H7 (cell line): ENCODE measurements around the gene RARG. TPM values are rescaled to one million over a fixed set of nuclear protein-coding genes. Genes with fewer than 3 reads are reported as not detected.

Source experiments
- DNase-seq: peaks from one replicate; pipeline ENCODE4 v3.0.0; 2012
- H3K27me3 ChIP-seq: 2 replicates; pipeline ENCODE4 v1.6.0; 2011; ENCODE audit warnings: mild to moderate bottlenecking, low read length; ENCODE audit not compliant: control insufficient read depth, insufficient read depth
- H3K36me3 ChIP-seq: replicated peaks from 2 replicates; pipeline ENCODE4 v1.5.1; 2011; ENCODE audit warnings: low read length; ENCODE audit not compliant: control insufficient read depth, insufficient read depth
- H3K4me3 ChIP-seq: 2 replicates; pipeline ENCODE4 v1.5.1; 2011; ENCODE audit warnings: low read depth, mild to moderate bottlenecking, control low read depth, low read length, moderate library complexity; ENCODE audit not compliant: insufficient read depth
- total RNA-seq: library from RNA; depleted of rRNA; stranded (reverse); fragments of >200 nt; shearing (Covaris generic); gene quantifications from 2 replicates; pipeline ENCODE4 v1.2.3, GENCODE V29; 2014

Gene RARG
- total RNA-seq, 1 experiment from 2014 or later: 50.1 TPM

DNA sequence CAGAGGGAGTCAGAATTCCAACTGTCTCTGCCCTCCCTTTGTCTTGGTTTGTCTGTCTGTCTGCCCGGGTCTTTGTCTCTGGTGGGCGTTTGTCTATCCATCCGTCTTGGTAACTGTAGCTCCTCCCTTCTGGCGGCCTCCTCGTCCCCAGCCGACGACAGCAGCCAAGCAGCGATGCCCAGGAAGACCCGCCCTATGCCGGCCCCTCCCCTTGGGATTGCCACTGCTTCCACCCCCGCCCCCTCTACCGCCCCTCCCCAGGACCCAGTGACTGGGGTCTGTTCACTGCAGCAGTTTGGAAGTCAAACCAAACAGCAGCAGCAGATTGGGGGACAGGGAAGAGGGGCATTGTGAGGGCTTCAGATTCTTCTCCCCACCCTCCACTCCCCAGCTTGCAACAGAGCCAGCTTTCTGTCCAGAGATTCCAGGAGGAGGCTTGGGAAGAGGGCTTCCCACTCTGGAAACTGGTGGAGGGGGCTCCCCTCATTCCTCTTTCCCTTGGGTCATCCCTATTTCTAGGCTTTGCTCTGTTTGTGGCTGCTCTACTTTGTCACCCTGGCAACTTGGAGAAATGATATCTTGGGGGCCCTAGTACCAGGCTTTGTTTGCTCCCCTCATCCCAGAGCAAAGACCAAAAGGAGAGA lies 2.4 kb upstream of the RARG start:
- Histone ChIP-seq H3K27me3 (peaks cover 7% of the 10 kb centered on the region), H3K4me3 (peak overlapping the region; percentile 15; the same call in 1 of the 2 replicates), H3K36me3 (no peaks in the 10 kb centered on the region)
- DNase-seq: peak; percentile 91

DNA sequence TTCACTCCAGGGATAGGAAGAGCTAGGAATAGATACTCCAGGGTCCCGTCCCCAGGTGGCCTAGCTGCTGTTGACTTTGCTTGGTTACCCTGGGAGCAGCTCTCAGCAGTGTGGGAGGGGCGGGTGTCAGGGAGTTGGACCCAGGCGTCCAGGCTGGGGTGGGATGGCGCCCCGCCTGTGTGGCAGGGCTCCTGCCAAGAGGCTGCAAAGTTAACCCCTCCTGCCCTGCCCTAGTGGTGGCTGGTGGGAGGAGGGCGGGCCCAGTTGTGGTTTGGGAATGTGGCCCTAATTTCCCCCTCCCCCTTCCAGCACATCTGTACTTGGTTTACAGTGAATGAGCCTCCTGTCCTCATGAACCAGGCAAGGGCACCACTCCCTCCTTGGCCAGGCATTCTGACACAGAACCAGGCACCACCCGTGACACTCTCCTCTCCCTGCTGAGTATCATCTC lies 1.7 kb upstream of the RARG start:
- H3K36me3 ChIP-seq: no peaks in the 10 kb centered on the region
- peak; percentile 76 for DNase-seq
- H3K27me3 ChIP-seq: peaks cover 7% of the 10 kb centered on the region
- H3K4me3 ChIP-seq: no peak overlapping the region

DNA sequence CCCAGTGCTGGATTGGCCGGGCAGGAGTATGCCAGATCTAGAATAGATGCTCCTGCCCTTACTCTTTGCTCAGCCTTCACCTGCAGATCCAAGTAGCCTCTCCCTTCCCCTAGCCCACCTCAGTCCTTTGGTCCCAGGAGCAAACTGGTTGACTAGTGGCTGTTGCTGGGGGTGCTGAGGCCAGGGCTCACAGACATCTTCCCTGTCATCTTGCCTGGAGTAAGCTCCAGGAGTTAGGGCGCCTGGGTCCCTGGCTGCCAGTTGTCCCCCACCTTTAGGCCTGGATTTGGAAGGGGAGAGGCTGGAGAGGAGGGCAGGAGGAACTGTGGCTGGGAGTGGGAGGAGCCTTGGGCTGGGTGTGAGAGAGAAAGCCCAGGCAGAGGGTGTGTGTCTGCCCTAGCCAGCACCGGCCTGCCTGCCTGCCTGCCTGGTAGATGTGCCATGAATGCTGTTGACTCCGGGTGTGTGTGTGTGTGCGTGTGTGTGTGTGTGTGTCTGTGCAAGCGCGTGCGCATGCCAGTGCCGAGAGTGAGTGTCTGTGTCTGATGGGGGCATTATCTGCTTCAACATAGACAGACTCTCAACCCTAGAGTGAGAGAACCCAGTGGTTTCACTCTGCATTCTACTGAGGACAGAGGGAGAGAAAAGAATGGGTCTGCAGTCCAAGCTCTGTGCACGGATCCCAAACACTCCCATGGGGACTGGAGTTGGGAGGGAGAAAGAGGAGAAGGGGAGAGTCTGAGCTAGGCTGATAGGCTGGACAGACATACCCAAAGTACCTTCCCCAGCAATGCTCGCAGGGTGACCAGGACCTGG lies 845 bp upstream of the RARG start:
- peak overlapping the region; percentile 64 for H3K4me3 ChIP-seq
- peaks cover 7% of the 10 kb centered on the region for H3K27me3 ChIP-seq
- no peaks in the 10 kb centered on the region for H3K36me3 ChIP-seq
- peak; percentile 86 for DNase-seq

DNA sequence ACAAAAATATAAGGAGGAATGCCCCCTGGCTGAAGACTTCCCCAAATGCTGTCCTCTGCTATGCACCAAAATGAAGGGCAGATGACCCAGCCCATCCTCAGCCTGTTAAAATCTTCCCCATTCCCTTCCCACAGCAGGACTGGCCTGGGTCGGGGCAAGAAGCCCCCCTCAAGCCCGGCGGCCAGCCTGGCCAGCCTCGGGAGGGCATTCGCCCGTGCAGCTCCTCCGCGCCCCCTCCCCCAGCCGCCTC lies 413 bp downstream of the RARG start:
- no peaks in the 10 kb centered on the region for H3K36me3 ChIP-seq
- peak overlapping the region; percentile 64 for H3K4me3 ChIP-seq
- peaks cover 7% of the 10 kb centered on the region for H3K27me3 ChIP-seq
- DNase-seq: no peak

DNA sequence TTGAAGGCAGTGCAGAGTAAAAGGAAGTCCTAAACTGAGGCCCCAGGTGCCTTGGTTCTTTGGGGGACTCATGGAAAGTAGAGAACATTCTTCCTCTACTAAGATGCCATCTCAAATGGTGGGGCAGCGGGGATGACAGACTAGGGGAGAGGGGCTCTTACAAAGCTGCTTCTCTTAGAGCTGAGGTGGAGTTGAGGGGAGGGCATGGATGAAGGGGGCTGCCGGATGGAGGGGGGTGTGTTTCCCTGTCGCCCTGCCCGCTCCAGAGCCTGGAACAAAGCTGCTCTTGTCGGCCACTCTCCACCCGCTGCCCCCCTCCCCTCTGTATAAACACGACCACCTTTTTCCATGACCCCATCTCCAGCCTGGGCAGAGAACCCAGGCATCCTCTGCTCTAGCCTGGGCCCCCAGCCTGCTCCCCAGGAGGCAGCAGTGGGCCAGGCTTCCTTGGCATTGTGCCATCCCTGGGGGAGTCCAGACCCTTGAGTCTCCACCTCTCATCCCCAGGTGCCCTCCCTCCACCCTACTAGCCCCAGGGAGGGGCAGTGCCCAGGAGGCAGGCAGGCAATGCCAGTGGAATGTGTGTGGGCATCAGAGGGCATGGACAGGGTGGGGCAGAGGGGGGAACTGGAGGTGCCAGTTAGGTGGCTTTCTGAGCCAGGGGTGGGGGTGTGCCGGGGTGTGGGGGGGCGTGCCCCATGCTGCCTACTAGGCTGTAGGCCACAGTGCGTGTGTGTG lies 1.7 kb downstream of the RARG start:
- Histone ChIP-seq H3K4me3 (no peak overlapping the region), H3K36me3 (no peaks in the 10 kb centered on the region; the same call in 1 of the 2 replicates), H3K27me3 (peaks cover 7% of the 10 kb centered on the region)
- peak; percentile 42 for DNase-seq

DNA sequence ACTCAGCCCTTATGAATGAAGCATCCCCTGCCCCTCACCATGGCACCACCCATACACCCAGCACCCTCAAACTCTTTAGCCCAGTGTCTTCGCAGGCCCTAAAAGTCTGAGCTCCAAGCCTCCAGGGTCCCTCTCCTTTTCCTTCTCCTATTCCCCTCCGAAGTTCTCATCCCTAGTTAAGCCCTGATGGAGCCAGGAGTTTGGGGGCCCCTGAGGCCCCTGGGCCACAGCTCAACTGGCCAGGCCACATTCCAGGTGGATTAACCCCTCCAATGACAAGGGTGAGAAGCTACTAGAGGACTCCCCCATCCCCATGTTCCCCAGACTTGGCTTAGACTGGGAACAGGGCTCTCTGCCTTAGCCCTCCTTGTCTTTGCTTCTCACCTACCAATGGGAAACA lies 2.6 kb downstream of the RARG start:
- DNase-seq: peak; percentile 24
- H3K4me3 ChIP-seq: no peak overlapping the region
- H3K27me3 ChIP-seq: peaks cover 7% of the 10 kb centered on the region
- H3K36me3 ChIP-seq: no peaks in the 10 kb centered on the region; the same call in 1 of the 2 replicates

DNA sequence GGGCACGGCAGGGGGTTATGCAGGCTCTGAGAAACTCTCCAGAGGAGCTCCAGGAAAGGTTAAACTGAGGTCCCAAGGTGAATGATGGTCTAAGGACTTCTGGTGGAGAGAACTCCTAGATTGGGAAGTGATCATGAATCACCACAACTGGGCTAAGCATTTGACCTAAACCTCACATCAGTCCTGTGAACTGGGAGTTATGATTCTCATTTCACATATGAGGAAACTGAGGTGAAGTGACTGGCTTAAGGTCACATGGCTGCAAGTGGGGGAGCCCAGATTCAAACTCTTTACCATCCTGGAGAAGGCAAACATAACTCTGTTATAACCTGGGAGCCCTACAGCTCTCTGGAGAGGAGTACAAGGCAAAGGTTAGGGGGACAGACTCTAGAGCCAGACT lies 4.2 kb downstream of the RARG start:
- no peak for DNase-seq
- H3K4me3 ChIP-seq: no peak overlapping the region
- no peaks in the 10 kb centered on the region; the same call in 1 of the 2 replicates for H3K36me3 ChIP-seq
- peaks cover 10% of the 10 kb centered on the region for H3K27me3 ChIP-seq

DNA sequence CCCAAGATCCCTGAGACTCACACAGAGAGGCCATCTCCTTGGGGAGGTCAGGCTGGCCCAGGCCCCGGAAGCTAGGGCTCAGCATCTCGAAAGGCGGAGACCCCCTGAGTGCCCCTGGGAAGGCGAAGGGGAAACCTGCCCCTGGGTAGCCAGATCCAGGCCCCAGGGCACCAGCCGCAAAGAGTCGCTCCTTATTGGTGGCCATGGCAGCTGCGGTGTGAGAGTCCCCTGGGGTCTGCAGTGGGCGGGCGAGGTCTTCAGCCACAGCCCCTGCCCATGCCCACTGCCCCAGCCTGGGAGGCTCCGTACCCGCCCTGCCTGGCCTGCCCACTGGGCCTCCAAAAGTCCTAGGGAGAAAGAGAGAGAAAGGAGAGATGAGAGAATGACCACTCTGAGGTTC lies 4.7 kb downstream of the RARG start:
- H3K4me3 ChIP-seq: no peak overlapping the region
- peaks cover 10% of the 10 kb centered on the region for H3K27me3 ChIP-seq
- H3K36me3 ChIP-seq: no peaks in the 10 kb centered on the region; the same call in 1 of the 2 replicates
- DNase-seq: peak; percentile 19

DNA sequence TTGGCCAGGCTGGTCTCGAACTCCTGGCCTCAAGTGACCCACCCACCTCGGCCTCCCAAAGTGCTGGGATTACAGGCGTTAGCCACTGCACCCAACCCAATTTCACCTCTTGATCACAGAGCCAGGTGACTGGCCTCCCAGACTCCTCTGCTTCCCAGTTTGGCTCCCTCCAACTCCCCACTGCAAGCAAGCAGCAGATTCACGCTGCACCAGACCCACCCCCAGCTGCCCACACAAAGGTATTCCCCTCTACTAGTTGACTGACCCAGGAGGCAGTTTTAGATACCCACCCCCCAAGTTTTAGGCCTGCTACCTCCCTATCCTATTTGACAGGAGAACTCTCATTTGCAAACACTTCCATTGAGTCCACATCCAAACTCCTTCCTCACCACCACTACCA lies 5.2 kb downstream of the RARG start:
- H3K27me3 ChIP-seq: peaks cover 10% of the 10 kb centered on the region

DNA sequence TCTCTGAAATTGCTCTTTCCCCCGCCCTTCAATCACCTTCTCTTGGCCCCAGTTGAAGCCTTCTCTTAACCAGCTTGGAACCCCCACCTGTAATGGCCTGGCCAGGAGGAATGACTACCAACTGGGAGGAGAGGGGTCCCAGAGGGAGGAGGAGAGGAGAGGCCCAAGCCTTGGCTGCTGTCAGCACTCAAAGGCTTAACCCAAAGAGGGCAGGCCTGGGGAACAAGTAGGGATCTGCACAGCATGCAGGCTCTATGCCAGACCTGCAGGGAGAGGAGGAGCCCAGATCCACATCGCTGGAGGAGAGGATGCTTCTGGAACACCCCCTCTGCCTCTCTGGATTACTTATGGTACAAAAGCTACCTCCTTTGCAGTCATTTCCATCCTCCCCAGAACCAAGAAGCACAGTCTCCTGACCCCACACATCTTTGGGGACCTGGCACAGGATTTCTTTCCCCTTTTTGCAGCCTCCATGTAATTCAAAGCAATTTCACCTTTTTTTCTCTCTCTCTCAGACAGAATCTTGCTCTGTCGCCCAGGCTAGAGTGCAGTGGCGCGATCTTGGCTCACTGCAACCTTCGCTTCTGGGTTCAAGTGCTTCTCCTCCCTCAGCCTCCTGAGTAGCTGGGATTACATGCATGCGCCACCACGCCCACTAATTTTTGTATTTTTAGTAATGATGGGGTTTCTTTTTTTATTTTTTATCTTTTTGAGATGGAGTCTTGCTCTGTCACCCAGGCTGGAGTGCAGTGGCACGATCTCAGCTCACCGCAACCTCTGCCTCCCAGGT lies 6.2 kb downstream of the RARG start:
- DNase-seq: peak; percentile 66
- no peaks in the 10 kb centered on the region; the same call in 1 of the 2 replicates for H3K36me3 ChIP-seq
- H3K27me3 ChIP-seq: peaks cover 4% of the 10 kb centered on the region
- no peak overlapping the region for H3K4me3 ChIP-seq

More for the DNA sequence above, 5.2 kb downstream of the RARG start:
- H3K4me3 ChIP-seq: no peak overlapping the region
- no peaks in the 10 kb centered on the region; the same call in 1 of the 2 replicates for H3K36me3 ChIP-seq
- no peak for DNase-seq

DNA sequence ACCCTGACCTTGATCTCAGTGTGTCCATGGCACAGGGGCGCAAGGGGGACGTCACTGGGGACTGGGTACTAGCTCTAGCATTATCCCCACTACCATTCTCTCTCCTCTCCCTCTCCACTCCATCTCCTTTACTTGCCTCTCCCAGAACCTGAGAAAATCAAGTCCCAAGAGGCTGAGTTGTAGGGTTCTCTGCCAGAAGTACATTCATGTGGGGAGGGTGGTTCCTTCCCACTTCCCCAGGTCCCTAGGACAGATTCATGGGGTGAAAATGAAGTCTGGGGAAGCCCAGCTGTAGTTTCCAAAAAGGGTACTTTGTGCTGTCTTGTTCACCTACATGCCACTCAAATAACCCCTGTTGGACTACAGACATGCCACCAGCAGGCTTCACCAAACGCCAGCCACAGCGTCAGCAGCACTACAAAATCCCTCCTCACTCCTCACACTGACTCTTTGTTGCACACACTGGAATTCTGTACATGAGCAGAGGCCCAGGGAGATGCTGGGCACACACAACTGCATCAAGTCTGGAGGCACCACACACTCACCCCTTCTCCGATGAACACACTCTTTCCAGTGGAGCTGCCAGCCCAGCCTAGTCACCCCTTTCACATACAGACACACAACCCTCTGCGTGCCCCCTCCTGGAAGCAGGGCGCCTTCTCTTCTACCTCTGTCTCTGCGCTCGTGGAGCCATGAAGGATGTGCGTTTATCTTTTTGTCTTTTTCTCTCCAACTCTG lies 6.9 kb downstream of the RARG start:
- Histone ChIP-seq H3K4me3 (no peak overlapping the region), H3K36me3 (no peaks in the 10 kb centered on the region; the same call in 1 of the 2 replicates), H3K27me3 (peaks cover 4% of the 10 kb centered on the region)
- DNase-seq: peak; percentile 42

DNA sequence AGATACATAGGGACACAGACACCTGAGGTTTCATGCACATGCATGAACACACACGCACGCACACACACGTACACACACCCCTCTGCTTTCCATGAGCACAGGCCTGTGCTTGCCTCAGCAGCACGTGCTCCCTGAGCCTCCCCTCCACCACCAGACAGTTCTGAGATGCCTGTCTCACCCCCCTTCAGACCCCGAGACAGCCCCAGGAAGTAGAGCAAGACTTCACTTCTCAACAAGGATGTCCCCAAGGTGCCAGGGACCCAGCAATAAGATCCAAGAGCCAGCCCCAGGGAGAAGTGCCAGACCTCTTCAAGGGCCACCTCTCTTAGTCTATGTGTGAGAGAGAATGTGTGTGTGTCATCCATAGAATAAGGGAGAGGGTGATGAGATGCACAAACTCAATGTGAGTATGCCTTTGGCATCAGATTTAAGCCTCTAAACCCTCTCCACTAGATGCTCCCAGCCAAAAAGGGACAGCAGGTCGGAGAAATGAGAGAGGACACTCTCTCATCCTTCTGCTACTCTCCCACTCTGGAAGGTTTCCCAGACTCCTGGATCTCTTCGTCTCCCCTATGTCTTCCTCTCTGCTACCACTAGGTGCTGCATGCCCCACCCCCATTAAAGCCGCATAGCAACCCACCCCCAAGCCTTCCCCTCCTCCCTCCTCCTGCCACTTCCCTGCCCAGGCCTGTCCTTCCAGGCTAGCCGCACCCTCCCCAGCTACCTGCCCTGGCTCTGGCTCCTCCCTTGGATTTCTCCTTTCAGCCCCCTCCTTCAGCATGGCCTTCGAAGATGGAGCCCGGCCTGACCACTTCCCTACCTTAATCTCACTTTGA lies 7.7 kb downstream of the RARG start:
- H3K27me3 ChIP-seq: peaks cover 10% of the 10 kb centered on the region
- no peak overlapping the region for H3K4me3 ChIP-seq
- peak; percentile 93 for DNase-seq

More for the DNA sequence above, 7.7 kb downstream of the RARG start:
- H3K36me3 ChIP-seq: no peaks in the 10 kb centered on the region; the same call in 1 of the 2 replicates
